Measurements from ENCODE around the gene RIGI. TPM values are rescaled to one million over a fixed set of nuclear protein-coding genes. Genes with fewer than 3 reads are reported as not detected.

RIGI gene
- total RNA-seq, 4 donors from 2014 or later: 7.9 to 10.3 (median 10.2) TPM

GRCh38 chr9:32554591-32554990 lies 28.6 kb upstream of the RIGI start:
- TF ChIP-seq CTCF (IDR thresholded peaks at IDR 0.05): no peak
- no peak for TF ChIP-seq POLR2A (IDR thresholded peaks at IDR 0.05)
- intact Hi-C loops (cut with DNase I): no loop called here
- peaks cover 9 to 11% of the 10 kb centered on the region in 2 donors for H3K4me1 ChIP-seq
- no peaks in the 10 kb centered on the region for H3K36me3 ChIP-seq
- no peak overlapping the region for H3K4me3 ChIP-seq (replicated peaks in 1 of 3)
- H3K27ac ChIP-seq: no peak overlapping the region
- no peak for DNase-seq
- H3K9me3 ChIP-seq: no peaks in the 10 kb centered on the region
- no peaks in the 10 kb centered on the region for H3K27me3 ChIP-seq

GRCh38 chr9:32554107-32554506 lies 28.1 kb upstream of the RIGI start:
- H3K9me3 ChIP-seq: no peaks in the 10 kb centered on the region
- no peaks in the 10 kb centered on the region for H3K27me3 ChIP-seq
- no peaks in the 10 kb centered on the region for H3K36me3 ChIP-seq
- no peak overlapping the region for H3K27ac ChIP-seq
- intact Hi-C loops (cut with DNase I): no loop called here
- TF ChIP-seq CTCF (IDR thresholded peaks at IDR 0.05) (no peak), POLR2A (IDR thresholded peaks at IDR 0.05) (no peak)
- DNase-seq: no peak
- peaks cover 12 to 15% of the 10 kb centered on the region in 2 donors for H3K4me1 ChIP-seq
- H3K4me3 ChIP-seq (replicated peaks in 1 of 3): no peak overlapping the region
- WGBS, 2 donors: 91% methylated on average over 2 of the region's 2 CpGs

GRCh38 chr9:32552172-32552872 lies 26.3 kb upstream of the RIGI start, which contains the start of the genes SMIM27 and TOPORS:
SMIM27 (plus strand) TSS chr9:32552327; CDS start chr9:32552435, 108 bp downstream.
TOPORS (minus strand) TSS chr9:32552586; CDS start chr9:32552436, 150 bp downstream.
- no peaks in the 10 kb centered on the region for H3K27me3 ChIP-seq
- H3K27ac ChIP-seq: peak within 1 kb of the TSS; percentile 97 to 98 (median 97)
- H3K36me3 ChIP-seq: no peaks in the 10 kb centered on the region
- TF ChIP-seq CTCF (IDR thresholded peaks at IDR 0.05) (peak in 2 of 6 experiments; percentile 3 to 4), POLR2A (IDR thresholded peaks at IDR 0.05) (peak; percentile 59 to 86)
- peak; percentile 92 to 93 for DNase-seq
- H3K4me3 ChIP-seq (replicated peaks in 1 of 3): peak within 1 kb of the TSS; percentile 63 to 77 (median 66)
- H3K4me1 ChIP-seq: peaks cover 12 to 15% of the 10 kb centered on the region in 2 donors
- no peaks in the 10 kb centered on the region for H3K9me3 ChIP-seq
- WGBS, 2 donors: 0 to 1% methylated on average over 40 to 46 of the region's 46 CpGs
- intact Hi-C loops (cut with DNase I): no loop called here

- DNase-seq: peak; percentile 41 to 49
- H3K27ac ChIP-seq: peak overlapping the region; percentile 97 to 98 (median 97)
- peak overlapping the region; percentile 63 to 77 (median 66) for H3K4me3 ChIP-seq (replicated peaks in 1 of 3)
- intact Hi-C loops (cut with DNase I): no loop called here
- no peak for TF ChIP-seq CTCF (IDR thresholded peaks at IDR 0.05)
- no peak for TF ChIP-seq POLR2A (IDR thresholded peaks at IDR 0.05)
- WGBS, 2 donors: 0 to 2% methylated on average over 36 of the region's 36 CpGs
- H3K4me1 ChIP-seq: peaks cover 12 to 15% of the 10 kb centered on the region in 2 donors
- no peaks in the 10 kb centered on the region for H3K9me3 ChIP-seq
- no peaks in the 10 kb centered on the region for H3K36me3 ChIP-seq
- no peaks in the 10 kb centered on the region for H3K27me3 ChIP-seq
These were observed 25.5 kb upstream of the RIGI start for GRCh38 chr9:32551276-32552051.

Measured in thyroid gland (tissue), 4 donors.